ENCODE results near the gene MISP.
A peak's percentile ranks its signal among the peaks of the same experiment; 100 is the strongest.
"Not testable (repeated sequence)": the region's sequence is repeated elsewhere in the genome, so short reads cannot be mapped to it uniquely, and the experiment has no call there.

Gene MISP

DNA sequence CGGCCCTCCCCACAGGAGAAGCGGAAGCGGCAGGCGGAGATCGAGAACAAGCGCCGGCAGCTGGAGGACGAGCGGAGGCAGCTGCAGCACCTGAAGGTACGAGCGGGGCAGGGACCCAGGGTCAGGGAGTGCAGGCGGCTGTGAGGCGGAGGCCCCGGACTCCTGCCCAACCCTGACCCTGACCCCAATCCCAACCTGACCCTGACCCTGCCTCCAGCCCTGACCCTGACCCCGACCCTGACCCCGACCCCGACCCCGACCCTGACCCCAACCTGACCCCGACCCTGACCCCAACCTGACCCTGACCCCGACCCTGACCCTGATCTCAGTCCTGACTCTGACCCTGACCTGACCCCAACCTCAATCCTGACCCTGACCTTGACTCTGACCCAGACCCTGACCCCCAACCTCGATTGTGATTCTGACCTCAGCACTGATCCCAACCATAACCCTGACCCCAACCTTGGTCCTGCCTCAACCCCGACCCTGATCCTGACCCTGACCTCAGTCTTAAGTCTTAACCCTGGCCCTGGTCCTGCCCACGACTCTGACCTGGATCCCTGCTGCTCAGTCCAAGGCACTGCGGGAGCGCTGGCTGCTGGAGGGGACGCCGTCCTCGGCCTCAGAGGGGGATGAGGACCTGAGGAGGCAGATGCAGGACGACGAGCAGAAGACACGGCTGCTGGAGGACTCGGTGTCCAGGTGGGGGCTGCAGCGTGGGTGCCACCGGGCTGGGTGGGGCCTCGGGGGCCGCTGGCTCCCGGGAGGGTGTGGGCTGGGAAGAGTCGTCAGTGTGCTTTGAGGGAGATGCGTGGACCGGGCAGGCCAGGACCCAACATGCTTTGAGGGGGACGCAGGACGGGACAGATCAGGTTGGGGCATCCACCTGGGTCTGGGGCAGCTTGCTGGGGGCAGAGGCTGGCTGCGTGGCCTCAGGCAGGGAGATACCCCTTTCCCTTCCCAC is 23.6 kb upstream of the MISP start:
- DNase-seq = no peak

DNA sequence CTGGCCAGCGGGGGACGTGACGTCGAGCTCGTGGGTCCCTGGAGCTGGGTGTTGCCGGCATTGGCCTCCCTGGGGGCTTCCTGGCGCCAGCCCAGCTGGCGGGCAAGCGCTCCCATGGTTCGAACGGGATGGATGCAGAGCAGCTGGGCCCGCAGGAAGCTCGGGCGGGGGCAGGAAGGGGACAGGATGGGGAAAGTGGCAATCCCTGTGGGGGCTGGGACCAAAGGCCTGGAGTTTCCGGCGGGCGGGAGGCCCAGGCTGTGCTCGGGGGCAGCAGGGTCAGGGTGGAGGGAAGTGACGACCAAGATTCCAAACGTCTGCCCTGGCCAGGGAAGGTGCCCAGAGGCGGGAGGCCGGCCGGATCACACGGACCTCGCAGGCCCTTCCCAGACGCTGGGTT is 22.9 kb upstream of the MISP start:
- DNase-seq = no peak

GRCh38 chr19:729564-729963 is 21.3 kb upstream of the MISP start:
- DNase-seq = not testable (repeated sequence)

DNA sequence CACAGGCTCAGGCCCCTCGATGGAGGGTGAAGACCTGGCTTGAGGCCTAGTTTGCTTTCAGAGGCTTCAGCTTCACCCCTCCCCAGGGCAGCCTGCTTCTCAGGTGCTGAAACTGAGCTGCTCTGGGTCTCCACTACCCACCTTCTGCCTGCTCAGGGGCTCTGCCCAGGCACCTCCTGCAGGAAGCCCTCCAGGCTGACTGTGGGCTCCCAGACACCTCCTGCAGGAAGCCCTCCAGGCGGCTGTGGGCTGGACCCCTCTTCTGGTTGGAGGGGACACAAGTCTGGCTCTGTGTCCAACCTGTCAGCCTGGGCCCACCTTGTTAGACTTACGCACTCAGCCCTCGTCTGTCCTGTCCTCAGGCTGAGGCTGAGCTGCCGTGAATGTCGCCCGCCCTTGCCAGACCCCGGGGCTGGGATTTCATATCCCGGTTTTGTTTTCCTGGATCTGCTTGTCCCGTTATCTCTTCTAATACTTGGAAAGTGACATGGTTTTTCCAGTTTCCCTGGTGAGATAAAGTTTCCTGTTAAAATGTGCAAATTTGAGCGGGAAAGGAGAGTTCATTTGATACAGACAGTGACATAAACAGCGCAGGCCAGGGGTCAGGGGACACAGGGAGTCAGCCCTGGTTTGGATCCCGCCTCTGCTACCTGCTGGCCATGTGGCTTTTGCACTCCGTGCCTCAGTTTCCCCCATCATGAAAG is 20.8 kb upstream of the MISP start:
- DNase-seq = no peak

- no peak for DNase-seq
Measured at GRCh38 chr19:731000-731399, 19.9 kb upstream of the MISP start.

DNA sequence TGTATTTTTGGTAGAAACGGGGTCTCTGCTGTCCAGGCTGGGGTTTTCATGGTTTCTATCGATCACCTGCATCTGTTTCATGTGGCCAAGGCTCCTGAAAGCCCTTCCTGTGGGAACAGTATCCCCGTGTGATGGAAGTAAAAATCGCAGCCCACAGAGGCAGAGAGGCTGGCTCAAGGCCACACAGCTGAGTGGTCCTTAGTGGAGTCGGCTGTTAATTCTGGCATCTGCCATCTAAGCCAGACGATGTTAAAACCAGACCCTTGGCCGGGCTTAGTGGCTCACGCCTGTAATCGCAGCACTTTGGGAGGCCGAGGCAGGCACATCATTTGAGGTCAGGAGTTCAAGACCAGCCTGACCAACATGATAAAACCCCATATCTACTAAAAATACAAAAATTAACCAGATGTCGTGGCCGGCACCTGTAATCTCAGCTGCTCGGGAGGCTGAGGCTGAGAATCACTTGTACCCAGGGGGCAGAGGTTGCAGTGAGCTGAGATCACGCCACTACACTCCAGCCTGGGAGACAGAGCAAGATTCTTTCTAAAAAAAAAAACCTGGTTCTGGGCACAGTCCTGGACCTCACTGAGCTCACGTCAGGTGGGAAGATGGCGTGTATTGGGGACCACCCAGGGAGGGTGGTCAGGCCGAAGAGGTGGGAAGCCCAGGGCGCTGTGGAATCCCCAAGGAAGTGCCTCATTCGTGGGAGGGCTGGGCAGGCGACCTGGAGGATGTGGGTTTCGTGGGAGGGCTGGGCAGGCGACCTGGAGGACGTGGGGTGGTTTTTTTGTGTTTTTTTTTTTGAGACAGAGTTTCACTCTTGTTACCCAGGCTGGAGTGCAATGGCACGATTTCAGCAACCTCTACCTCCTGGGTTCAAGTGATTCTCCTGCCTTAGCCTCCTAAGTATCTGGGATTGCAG is 18.5 kb upstream of the MISP start:
- no peak for DNase-seq

DNA sequence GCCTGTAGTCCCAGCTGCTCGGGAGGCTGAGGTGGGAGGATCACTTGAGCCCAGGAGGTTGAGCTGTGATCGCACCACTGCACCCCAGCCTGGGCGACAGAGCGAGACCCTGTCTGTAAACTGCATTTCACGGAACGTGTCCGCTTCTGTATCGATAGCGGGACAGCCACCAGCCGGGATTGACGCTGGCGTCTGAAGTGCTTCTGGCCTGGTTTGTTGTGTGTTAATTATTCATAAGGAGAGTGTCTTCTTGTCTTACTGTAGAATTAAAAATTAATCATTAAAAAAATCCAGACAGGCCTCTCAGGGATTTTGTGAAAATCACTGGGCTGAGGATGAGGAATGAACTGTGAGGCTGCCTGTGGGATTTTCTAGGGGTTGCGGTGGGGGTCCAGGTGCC is 16.2 kb upstream of the MISP start:
- DNase-seq = no peak

- no peak for DNase-seq
Measured at GRCh38 chr19:736125-736524, 14.8 kb upstream of the MISP start.

DNA sequence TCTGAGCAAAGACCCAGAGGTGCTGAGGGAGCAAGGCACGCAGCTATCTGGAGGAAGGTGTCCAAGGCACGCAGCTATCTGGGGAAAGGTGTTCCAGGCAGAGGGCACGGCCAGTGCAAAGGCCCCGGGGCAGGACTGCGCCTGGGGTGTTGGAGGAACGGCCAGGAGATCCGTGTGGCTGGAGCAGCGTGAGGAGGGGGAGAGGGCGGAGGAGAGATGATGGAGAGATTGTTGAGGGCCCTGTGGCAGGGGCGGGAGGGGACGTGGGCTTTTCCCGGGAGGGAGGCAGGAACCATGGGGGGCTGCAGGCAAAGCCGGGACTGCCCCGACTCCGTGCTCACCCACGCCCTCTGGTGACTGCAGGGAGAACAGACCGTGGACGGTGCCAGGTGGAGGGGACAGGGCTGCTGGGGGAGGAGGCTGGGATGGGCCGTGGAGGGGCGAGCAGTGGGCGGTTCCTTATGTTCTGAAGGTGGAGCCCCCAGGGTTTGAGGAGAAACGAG is 13.3 kb upstream of the MISP start:
- no peak for DNase-seq

GRCh38 chr19:738509-739128 is 12.3 kb upstream of the MISP start:
- DNase-seq = no peak

DNA sequence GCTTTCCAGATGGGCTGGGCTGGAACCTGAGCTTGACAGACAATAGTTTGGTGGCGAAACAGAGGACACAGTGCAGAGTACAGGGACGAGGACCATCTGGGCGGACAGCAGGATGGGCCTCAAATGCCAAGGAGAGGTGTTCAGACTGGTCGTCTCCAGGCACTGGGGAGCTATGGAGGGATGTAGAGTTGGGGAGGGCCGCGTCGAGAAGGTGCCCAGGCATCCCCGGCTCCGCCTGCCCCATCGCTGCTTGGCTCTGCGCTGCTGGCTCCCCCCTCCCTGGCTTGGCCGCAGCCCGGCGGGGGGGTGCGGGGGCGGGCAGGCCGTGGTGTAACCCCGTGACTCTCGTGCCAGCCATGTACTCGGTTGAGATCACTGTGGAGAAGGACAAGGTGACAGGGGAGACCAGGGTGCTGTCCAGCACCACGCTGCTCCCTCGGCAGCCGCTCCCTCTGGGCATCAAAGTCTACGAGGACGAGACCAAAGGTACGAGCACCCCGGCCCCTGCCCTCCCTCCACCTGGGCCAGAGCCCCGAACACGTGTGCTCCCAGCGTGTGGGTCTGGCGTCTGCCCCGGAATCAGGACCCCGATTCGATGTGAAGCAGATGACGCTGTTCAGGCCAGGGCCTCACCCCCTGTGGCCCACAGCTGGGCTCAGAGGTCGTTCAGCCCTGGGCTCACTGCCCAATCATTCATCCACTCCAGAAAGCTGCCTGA is 10.8 kb upstream of the MISP start:
- DNase-seq = no peak

GRCh38 chr19:740816-741505 is 10.0 kb upstream of the MISP start:
- DNase-seq = not testable (repeated sequence)

DNA sequence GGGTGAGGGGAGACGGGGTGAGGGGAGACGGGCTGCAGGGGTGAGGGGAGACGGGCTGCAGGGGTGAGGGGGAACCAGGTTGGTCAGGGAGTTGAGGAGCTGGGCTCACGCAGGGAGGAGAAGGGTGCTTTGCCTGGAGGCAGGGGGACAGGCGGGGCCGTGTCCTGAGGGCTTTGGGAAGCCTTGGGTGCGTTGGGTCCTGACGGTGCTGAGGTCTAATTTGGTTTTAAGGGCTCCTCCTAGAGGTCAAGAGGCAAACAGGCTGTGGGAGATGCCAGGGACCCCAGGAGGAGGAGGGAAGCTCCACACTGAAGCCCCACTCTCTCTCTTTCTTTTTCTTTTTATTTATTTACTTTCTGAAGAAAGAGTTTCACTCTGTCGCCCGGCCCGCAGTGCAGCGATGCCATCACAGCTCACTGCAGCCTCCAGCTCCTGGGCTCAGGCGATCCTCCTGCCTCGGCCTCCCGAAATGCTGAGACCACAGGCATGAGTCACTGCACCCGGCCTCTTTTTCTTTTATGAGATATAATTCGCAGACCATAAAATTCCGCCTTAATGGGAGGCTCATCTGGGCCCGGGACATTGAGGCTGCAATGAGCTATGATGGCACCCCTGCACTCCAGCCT is 9.3 kb upstream of the MISP start:
- no peak for DNase-seq

- DNase-seq = no peak
Measured at GRCh38 chr19:742540-743075, 8.3 kb upstream of the MISP start.

- DNase-seq = peak; percentile 60
Measured at GRCh38 chr19:743168-743687, 7.7 kb upstream of the MISP start.

DNA sequence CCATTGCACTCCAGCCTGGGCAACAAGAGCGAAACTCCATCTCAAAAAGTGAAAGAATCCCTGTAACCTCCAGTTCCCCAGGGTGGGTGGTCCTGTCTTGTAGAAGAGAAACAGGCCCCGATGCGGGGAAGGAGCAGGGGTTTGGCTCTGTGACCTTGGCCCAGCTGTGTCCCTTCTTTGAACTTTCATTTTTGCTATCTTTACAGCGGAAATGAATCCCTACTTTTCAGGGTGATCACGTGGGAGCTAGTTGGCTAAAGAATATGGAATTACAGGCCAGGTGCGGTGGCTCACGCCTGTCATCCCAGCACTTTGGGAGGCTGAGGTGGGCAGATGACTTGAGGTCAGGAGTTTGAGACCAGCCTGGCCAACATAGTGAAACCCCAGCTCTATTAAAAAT is 5.8 kb upstream of the MISP start:
- not testable (repeated sequence) for DNase-seq

DNA sequence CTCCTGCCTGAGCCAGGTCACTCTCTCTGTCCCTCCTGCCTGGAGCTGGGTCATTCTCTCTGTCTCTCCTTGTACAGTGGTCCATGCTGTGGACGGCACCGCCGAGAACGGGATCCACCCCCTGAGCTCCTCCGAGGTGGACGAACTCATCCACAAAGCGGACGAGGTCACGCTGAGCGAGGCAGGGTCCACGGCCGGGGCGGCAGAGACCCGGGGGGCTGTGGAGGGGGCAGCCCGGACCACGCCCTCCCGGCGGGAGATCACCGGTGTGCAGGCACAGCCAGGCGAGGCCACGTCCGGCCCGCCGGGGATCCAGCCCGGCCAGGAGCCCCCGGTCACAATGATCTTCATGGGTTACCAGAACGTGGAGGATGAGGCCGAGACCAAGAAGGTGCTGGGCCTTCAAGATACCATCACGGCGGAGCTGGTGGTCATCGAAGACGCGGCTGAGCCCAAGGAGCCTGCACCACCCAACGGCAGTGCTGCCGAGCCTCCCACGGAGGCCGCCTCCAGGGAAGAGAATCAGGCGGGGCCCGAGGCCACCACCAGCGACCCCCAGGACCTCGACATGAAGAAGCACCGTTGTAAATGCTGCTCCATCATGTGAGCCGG is 4.6 kb upstream of the MISP start:
- no peak for DNase-seq

- no peak for DNase-seq
Measured at GRCh38 chr19:746956-747355, 4.0 kb upstream of the MISP start.

DNA sequence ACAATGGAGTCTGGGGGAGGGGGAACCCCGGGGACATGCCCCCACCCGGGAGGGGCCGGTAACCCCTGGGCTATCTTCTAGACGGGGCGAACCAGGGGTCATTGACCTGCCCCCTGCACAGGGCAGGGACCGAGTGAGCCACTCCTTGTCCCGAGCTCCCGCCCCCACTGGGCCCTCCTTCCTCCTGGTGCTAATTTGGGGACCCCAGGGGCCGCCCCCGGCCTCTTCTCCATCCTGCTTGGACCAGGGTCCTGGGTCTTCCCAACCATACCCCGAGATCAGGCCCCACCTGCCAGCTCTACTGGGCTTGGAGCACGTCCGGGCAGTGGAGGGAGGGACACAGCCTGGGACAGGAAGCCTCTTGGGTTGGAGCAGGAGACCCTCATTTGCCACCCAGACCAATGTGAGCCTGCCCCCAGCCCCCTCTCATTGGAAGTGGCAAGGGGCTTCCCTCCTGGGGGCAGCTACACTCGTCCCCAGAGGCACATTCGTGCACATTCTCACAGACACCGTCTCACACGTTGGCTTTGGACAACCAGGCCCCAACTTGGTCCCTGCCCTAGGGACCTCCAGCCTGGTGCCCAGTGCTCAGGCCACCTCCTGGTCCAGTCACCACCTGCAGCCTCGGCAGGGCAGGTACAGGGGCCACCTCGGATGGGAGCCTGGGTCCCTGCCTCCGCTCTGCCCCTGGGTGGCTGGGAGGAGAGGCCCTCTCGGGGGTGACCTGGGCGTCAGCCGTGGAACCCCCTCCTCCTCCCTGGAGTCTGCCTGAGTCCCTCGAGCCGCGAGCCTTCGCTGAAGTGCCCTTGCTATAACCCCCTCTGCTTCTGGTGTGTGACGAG is 3.3 kb upstream of the MISP start:
- DNase-seq = no peak

Data from NCI-H1105 treated with DMSO at 0.1 percent for 48 hours (cell line).